Left renal cortex interstitium (tissue), 4 donors: ENCODE data around the gene TFEB. TPM values are rescaled to one million over a fixed set of nuclear protein-coding genes. Genes with fewer than 3 reads are reported as not detected.

ENCODE experiments used
- DNase-seq, 4 donors: peaks; one replicate each; pipeline ENCODE4 v3.0.0-alpha.2; 2013; ENCODE audit warnings: low read depth in 4 of 4, low spot score in 2 of 4, missing footprints in 1 of 4
- polyA plus RNA-seq, 4 donors: library from polyadenylated mRNA; unstranded; fragments of 120-200 nt; gene quantifications; one replicate each; pipeline ENCODE4 v1.2.1, GENCODE V29; 2013; ENCODE audit not compliant: insufficient read length in 4 of 4

TFEB gene
- polyA plus RNA-seq, 4 donors: 7.6 to 11.5 (median 10.2) TPM

- DNase-seq: no peak
Observed at GRCh38 chr6:41724586-41725501, 10.6 kb downstream of the TFEB start.

DNA sequence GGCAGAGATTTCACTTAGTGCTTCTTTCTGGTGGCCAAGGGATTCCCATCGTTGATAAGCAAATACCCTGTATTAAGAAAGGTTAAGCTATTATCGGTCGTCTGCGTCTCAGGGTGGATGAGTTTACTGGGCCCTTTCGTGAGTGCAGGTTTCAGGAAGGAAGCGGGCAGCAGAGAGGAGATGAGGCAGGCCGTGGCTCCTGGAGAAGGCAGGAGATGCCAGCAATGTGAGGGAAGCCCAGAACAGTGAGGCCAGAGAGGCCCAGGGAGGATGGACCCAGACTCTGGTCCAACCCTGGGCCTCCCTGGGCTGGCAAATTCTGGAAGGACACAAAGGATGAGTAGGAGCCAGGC, 11.2 kb downstream of the TFEB start:
- no peak for DNase-seq

DNA sequence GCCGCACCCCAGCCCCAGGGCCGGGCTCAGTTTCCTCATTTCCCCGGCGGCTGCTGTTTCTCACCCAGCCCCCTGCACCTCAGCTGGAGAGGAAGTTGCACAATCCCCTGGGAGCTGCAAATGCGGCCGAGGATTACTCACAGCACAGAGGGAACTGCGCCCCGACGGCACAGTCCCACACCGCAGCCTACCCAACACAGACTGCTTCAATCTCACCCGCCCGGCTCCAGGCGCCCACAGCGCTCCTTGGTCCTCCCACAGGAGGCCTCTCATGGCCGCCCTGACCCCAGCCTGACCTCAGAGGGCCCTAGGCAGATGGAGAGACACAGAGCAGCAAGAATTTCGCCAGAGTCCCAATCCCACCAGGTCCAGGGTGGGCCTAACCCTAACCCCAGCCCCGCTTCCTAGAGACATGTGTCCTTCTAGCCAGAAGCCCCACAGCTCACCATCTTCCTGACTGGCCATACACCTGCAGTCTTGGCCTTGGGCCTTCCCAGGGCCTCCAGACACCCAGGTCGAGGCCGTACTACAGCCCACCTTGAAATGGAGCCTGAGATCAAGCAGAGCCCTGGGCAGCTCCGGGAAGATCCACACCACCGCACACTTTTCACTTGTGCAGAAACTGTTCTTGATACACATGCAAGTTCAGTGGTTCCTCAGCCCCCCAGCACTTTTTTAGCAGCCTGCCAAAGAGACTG, 11.7 kb downstream of the TFEB start:
- DNase-seq: no peak

- DNase-seq: no peak
Observed at GRCh38 chr6:41722969-41723529, 12.4 kb downstream of the TFEB start.

GRCh38 chr6:41721414-41721813, 14.0 kb downstream of the TFEB start:
- DNase-seq: no peak

DNA sequence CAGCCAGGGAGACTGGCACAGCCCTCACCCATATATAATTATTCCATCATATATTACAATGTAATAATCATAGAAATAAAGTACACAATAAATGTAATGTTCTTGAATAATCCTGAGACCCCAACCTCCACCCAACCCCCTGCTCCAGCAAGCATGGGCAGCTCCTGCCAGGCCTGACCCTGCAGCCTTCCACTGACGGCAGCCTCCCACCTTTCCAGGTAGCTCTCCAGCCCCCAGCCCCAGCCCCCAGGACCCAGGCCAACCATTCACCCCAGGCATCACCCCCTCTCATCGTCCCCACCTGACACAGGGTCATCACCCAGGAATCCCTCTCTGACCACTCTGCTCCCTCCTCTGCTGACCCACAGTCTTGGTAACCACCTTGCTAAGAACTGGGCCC, 14.6 kb downstream of the TFEB start:
- no peak for DNase-seq

- DNase-seq: no peak
Observed at GRCh38 chr6:41720262-41720620, 15.2 kb downstream of the TFEB start.

DNA sequence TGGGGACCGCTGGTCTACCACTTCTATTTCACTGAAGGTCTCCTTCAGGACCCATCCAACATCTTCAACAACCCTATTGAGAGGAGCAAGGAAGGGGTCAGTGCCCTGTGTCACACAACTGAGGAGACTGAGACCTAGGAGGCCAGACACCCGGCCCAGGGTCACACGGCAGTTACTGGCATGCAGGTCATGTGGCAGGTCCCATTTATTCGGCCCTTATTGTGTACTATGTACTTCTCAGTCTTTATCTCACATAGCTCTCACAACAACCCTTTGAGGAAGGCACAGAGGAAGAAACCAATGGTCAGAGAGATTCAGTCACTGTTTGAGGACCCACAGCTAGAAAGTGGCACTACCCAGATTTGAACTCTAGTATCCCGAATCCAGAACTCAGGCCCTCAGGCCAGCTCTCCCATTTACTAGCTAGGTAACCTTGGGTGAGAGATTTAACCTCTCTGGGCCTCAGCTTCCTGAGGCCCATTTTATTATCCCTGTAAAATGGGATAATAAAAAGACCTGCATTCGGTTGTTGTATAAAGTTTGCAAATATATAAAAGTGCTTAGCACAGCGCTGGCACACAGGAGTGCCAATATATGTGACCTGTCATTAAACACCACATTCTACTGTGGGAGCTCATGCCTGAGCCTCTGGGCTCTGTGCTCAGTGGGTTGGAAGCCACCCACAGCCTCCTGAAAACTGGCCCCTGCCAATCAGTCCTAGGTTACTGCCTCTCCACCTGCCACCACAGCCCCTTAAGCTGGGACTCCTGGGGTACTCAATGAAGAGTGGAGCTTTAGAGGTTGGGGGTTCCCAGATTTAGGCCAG, 15.8 kb downstream of the TFEB start:
- DNase-seq: no peak

DNA sequence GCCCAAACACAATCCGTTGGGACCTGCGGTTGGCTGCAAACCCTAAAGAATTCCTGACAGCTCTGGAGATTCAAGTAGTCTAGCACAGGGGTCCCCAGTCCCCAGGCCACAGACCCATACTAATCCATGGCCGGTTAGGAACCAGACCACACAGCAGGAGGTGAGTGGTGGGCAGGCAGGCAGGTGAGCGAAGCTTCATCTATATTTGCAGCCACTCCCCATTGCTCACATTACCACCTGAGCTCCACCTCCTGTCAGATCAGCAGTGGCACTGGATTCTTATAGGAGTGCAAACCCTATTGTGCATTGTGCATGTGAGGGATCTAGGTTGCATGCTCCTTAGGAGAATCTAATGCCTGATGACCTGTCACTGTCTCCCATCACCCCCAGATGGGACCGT, 16.6 kb downstream of the TFEB start:
- no peak for DNase-seq

- no peak for DNase-seq
Observed at GRCh38 chr6:41717392-41717736, 18.0 kb downstream of the TFEB start.

GRCh38 chr6:41716516-41717391, 18.7 kb downstream of the TFEB start:
- DNase-seq: no peak

DNA sequence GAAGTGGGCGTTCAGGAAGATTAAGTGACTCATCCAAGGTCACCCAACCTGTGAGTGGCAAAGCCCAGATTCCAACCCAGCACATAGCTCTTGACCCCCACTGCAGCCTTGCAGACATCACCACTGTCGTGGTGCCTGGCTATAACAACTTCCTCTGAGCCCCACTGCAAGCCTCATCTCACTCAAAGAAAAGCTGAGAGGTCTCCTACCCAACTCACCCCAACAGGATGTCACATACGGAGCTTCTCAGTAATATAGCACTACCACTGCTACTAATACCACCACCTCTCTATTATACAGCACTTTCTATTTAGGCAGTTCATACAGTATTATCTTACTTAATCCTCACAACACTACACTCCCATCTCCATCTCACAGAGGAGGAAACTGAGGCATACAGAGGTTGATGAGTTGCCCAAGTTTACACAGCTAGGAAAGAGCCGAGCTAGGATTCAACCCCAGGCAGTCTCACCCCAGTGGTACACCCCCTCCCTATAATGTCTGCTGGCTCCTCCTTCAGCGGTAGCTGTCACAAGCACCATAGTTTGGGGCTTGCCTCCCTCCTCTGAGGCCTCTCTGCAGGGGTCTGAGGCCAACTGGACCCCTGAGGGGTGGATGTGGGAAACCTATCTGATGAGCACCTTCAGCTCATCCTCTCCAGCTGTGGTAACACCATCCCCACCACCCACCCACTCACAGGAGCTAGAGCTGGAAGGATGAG, 19.5 kb downstream of the TFEB start:
- no peak for DNase-seq

DNA sequence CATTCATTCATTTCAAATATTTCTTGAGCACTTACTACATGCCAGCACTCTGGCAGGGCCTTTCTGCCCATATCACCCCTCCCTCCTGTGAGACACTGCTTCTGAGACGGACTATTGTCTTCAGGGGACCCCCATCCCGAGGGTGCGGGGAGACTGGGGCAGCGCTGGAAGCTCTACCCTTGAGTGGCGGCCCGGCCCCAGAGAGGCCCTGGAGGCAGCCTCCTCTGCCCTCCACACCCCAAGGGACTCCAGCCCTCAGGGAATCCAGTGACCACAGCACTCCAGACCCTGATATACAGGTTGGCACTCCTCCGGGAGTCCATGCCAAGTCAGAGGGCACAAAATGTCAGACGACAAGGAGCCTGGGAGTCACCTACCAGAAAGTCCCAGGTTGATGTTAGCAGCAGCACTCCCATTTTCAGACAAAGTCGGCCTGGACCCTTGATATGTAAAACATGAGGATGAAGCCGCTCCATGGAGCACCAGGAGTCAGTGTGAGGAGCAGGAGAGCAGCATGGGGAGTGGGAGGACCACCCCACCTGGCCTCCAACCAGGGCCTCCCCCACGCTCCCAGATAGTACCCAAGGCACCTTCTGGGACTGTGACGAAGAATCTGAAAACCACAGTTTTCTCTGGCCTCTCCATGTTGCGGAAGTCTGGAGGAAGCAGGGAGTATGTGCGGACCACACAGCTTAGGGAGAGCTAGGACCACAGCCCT, 20.7 kb downstream of the TFEB start:
- no peak for DNase-seq

GRCh38 chr6:41713650-41714291, 21.6 kb downstream of the TFEB start:
- no peak for DNase-seq

DNA sequence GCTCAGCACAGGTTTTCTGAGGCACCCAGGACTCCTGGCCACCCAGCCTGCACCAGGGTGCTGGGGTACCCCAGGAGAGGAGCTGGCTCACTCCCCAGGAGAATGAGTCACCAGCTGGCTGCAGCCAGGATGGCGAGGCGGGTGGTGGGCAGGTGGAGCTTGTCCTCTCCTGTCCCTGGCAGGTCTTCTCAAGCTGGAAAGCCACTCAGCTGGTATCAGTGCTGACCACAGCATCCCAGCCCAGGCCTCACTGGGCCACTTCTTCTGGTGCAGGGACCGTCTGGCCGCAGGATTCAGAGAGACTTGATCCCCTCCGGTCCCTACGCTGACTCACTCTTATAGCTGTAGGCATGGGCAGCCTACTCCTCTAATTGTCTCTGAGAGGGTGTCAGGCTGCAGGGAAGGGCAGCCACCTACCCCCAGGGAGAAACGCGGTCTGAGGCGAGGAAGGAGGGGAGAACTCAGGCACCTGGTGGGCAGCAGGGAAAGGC, 22.2 kb downstream of the TFEB start:
- no peak for DNase-seq

DNA sequence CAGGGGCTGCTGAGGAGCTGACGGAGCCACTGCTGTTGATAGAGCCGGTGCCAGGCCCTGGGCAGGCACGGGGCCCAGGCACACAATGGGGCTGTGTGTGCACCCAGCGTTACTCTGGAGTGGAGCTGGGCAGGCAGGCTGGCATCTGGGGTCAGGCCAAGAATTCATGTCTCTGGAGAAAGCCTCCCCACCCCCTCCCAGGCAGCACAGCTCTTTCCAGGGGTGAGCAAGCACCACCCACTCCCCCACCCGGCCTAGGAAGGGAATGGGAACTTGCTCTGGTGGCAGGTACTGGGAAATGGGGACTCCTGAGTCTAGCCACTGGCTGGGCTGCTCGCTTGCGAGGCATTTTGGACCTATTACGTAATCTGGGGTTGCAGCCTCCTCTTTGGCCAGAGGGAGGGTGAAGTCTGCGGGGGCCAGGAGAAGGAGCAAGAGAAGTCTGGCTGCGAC, 22.7 kb downstream of the TFEB start:
- no peak for DNase-seq

- DNase-seq: no peak
Observed at GRCh38 chr6:41711323-41712038, 23.9 kb downstream of the TFEB start.
